ENCODE measurements around the gene MOB3C.

DNA sequence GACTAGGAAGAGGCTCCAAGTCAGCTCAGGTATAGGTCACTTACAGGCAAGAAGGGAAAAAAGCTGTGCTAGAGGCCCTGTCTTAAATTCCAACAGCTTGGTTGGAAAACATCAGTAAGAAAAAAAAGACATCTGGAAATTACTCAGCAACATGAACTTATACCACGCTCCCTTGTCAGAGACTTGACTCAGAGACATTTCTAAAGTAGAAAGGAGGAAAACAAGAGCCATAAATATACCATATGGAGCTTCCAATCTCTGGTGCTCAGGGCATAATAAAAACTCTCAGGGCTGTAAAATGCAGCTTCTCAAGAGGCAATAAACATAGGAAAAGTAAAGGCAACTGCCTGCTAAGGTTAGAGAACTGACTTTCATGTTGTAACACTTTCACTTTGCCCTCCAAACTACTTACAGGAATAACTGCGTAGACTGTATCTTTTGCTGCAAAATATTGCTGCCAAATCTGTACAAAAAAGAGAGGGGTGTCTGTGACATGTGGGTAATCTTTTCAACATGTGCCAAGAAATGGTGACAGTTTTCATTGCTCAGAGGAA lies 36.9 kb upstream of the MOB3C start:
- TF ChIP-seq EZH2 (IDR thresholded peaks at IDR 0.05) (no peak), EZH2phosphoT487 (IDR thresholded peaks at IDR 0.05) (no peak)
- TF ChIP-seq, protein P1, sequence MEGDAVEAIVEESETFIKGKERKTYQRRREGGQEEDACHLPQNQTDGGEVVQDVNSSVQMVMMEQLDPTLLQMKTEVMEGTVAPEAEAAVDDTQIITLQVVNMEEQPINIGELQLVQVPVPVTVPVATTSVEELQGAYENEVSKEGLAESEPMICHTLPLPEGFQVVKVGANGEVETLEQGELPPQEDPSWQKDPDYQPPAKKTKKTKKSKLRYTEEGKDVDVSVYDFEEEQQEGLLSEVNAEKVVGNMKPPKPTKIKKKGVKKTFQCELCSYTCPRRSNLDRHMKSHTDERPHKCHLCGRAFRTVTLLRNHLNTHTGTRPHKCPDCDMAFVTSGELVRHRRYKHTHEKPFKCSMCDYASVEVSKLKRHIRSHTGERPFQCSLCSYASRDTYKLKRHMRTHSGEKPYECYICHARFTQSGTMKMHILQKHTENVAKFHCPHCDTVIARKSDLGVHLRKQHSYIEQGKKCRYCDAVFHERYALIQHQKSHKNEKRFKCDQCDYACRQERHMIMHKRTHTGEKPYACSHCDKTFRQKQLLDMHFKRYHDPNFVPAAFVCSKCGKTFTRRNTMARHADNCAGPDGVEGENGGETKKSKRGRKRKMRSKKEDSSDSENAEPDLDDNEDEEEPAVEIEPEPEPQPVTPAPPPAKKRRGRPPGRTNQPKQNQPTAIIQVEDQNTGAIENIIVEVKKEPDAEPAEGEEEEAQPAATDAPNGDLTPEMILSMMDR (IDR thresholded peaks at IDR 0.05), result no peak

All from neural progenitor cell (in vitro differentiated cells).